C4-2B (cell line): ENCODE measurements around the gene CSNK1D.

Experiments used
- CTCF ChIP-seq: fragments of 450-650 bp; conservative IDR thresholded peaks from 2 replicates; pipeline ENCODE4 v1.5.1; 2017; ENCODE audit warnings: mild to moderate bottlenecking
- ZFX ChIP-seq: fragments of 450-650 bp; IDR thresholded peaks from 2 replicates; pipeline ENCODE4 v1.6.1; 2017

GRCh38 chr17:82297280-82297713 is 23.8 kb upstream of the CSNK1D start:
- no peak for TF ChIP-seq CTCF
- TF ChIP-seq ZFX, result no peak
